ENCODE data around the gene FAM47E. TPM values are rescaled to one million over a fixed set of nuclear protein-coding genes. Genes with fewer than 3 reads are reported as not detected.
A peak's percentile ranks its signal among the peaks of the same experiment; 100 is the strongest.

The FAM47E gene
- total RNA-seq, 1 experiment from 2014 or later, result 2.0 TPM

- no peak overlapping the region for H4K5ac ChIP-seq (ENCODE audit: insufficient read length, low read depth, low read length)
- peak overlapping the region; percentile 33 for H2AK5ac ChIP-seq (ENCODE audit: insufficient read length, low read length)
- no peaks in the 10 kb centered on the region for H3K79me1 ChIP-seq (ENCODE audit: insufficient read depth, low read depth, low read length, poor library complexity, severe bottlenecking)
- Mint-ChIP-seq H3K27ac (no peak overlapping the region), H3K4me1 (peaks cover 25 to 32% of the 10 kb centered on the region in 2 experiments), H3K27me3 (ENCODE audit: low read depth) (peaks cover 4% of the 10 kb centered on the region; the same call in 1 of the 2 replicates), H3K9me3 (peaks cover 15 to 19% of the 10 kb centered on the region in 2 experiments), H3K4me3 (no peak overlapping the region), H3K36me3 (ENCODE audit: insufficient read depth in 1 of 3, low read depth in 3 of 3) (peaks cover 2 to 17% (median 4%) of the 10 kb centered on the region in 3 experiments; a peak in 5 of 7 replicates)
- no peaks in the 10 kb centered on the region for H3K9me3 ChIP-seq (ENCODE audit: control insufficient read depth, low read depth, low read length)
- H2BK20ac ChIP-seq (ENCODE audit: low read depth, low read length, poor library complexity, severe bottlenecking), result no peak overlapping the region
- no peak overlapping the region for H3K4ac ChIP-seq (ENCODE audit: low read depth, low read length)
- no peak overlapping the region for H2BK120ac ChIP-seq (ENCODE audit: low read depth, low read length, poor library complexity, severe bottlenecking)
- no peak overlapping the region for H2BK15ac ChIP-seq (ENCODE audit: low read depth, low read length)
- H4K91ac ChIP-seq (ENCODE audit: insufficient read length, low read depth, low read length), result no peak overlapping the region
- no CpG with 5 or more reads among the region's 4 CpGs for WGBS (ENCODE audit: extremely low coverage, insufficient read length, low lambda C conversion rate)
- no peak overlapping the region for H3K4me2 ChIP-seq (ENCODE audit: insufficient read depth, insufficient read length, low read length)
- H3K4me1 ChIP-seq (ENCODE audit: insufficient read depth, low read length), result peaks cover 6% of the 10 kb centered on the region; the same call in 1 of the 2 replicates
- H2BK5ac ChIP-seq (ENCODE audit: insufficient read length, low read length), result no peak overlapping the region
- H3K18ac ChIP-seq (ENCODE audit: insufficient read length, low read depth, low read length), result no peak overlapping the region
- H3K23ac ChIP-seq (ENCODE audit: insufficient read length, low read depth, low read length), result no peak overlapping the region
- H2AFZ ChIP-seq (ENCODE audit: low read length), result no peak overlapping the region
- H2BK12ac ChIP-seq (ENCODE audit: insufficient read length, low read depth, low read length), result no peak overlapping the region
- H3K14ac ChIP-seq (ENCODE audit: insufficient read depth, low read length), result no peak overlapping the region
- TF ChIP-seq, protein P1, sequence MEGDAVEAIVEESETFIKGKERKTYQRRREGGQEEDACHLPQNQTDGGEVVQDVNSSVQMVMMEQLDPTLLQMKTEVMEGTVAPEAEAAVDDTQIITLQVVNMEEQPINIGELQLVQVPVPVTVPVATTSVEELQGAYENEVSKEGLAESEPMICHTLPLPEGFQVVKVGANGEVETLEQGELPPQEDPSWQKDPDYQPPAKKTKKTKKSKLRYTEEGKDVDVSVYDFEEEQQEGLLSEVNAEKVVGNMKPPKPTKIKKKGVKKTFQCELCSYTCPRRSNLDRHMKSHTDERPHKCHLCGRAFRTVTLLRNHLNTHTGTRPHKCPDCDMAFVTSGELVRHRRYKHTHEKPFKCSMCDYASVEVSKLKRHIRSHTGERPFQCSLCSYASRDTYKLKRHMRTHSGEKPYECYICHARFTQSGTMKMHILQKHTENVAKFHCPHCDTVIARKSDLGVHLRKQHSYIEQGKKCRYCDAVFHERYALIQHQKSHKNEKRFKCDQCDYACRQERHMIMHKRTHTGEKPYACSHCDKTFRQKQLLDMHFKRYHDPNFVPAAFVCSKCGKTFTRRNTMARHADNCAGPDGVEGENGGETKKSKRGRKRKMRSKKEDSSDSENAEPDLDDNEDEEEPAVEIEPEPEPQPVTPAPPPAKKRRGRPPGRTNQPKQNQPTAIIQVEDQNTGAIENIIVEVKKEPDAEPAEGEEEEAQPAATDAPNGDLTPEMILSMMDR (conservative IDR thresholded peaks at IDR 0.05), result no peak
- no peak overlapping the region for H3T11ph ChIP-seq (ENCODE audit: low read length)
- H3K9ac ChIP-seq (ENCODE audit: extremely low read depth, insufficient read length, low read length), result no peak overlapping the region
- no peaks in the 10 kb centered on the region for H4K20me1 ChIP-seq (ENCODE audit: control insufficient read depth, insufficient read depth, insufficient read length)
- H3K56ac ChIP-seq (ENCODE audit: insufficient read length, low read depth, low read length), result no peak overlapping the region
- no peak overlapping the region for H3K27ac ChIP-seq (ENCODE audit: insufficient read length, low read depth, low read length)
- no peaks in the 10 kb centered on the region for H3K27me3 ChIP-seq (ENCODE audit: insufficient read depth, low read length)
- DNase-seq, result no peak
- H3K79me2 ChIP-seq (ENCODE audit: insufficient read depth, low read length), result no peaks in the 10 kb centered on the region
- H4K8ac ChIP-seq (replicated peaks; ENCODE audit: insufficient read length, low read depth, low read length), result no peak overlapping the region
- peaks cover 5% of the 10 kb centered on the region for H3K23me2 ChIP-seq (ENCODE audit: insufficient read length, low read depth, low read length, poor library complexity, severe bottlenecking)
These were observed 13.3 kb upstream of the FAM47E start for GRCh38 chr4:76238236-76238635.

All from H9 (cell line).